ENCODE measurements around the gene NMRK1. TPM values are rescaled to one million over a fixed set of nuclear protein-coding genes. Genes with fewer than 3 reads are reported as not detected.
A peak's percentile ranks its signal among the peaks of the same experiment; 100 is the strongest.

Gene NMRK1
- total and polyA plus RNA-seq, 2 of the 13 experiments (the other 11 are each of a cell fraction or from before 2014, with no cell fraction given), result 9.1 to 12.9 TPM

- peak; percentile 54 for TF ChIP-seq USF2 (IDR thresholded peaks at IDR 0.05; ENCODE audit: low read depth, low read length)
- TF ChIP-seq USF2 (CRISPR knock-in tag; IDR thresholded peaks at IDR 0.05; ENCODE audit: borderline replicate concordance), result peak; percentile 56; the same call in 1 of the 2 replicates
- no peak for TF ChIP-seq ZNF883 (CRISPR knock-in tag; IDR thresholded peaks at IDR 0.05; ENCODE audit: not compliant biosample characterization)
- TF ChIP-seq THYN1 (CRISPR knock-in tag; IDR thresholded peaks at IDR 0.05; ENCODE audit: borderline replicate concordance, low read depth), result no peak
- 0 out of 2 replicates have a peak, but pooled peaks have one; percentile 37 for TF ChIP-seq ISL2 (CRISPR knock-in tag; IDR thresholded peaks at IDR 0.05)
- peak; percentile 59 for TF ChIP-seq ZFX (CRISPR knock-in tag; IDR thresholded peaks at IDR 0.05; ENCODE audit: low read depth)
- peak; percentile 76 for TF ChIP-seq TEAD3 (CRISPR knock-in tag; optimal IDR thresholded peaks at IDR 0.05; ENCODE audit: borderline replicate concordance)
- TF ChIP-seq XRCC5 (optimal IDR thresholded peaks at IDR 0.05; ENCODE audit: low read length), result peak; percentile 49
- no peak for TF ChIP-seq SOX13 (IDR thresholded peaks at IDR 0.05)
- TF ChIP-seq SOX13 (CRISPR knock-in tag; conservative IDR thresholded peaks at IDR 0.05 in 1 of 2, IDR thresholded peaks at IDR 0.05 in 1 of 2), result peak in 1 of 2 experiments; percentile 17; a peak in 1 of 4 replicates
- peak; percentile 73; the same call in 1 of the 2 replicates for TF ChIP-seq NFIC (IDR thresholded peaks at IDR 0.05; ENCODE audit: low read length)
- TF ChIP-seq PPARG (CRISPR knock-in tag; conservative IDR thresholded peaks at IDR 0.05), result peak; percentile 91
- peak; percentile 49; the same call in 1 of the 2 replicates for TF ChIP-seq ZFY (CRISPR knock-in tag; IDR thresholded peaks at IDR 0.05)
- peak; percentile 64 for TF ChIP-seq ASH2L (IDR thresholded peaks at IDR 0.05; ENCODE audit: insufficient read length, low read depth, low read length)
- TF ChIP-seq ZNF180 (CRISPR knock-in tag; IDR thresholded peaks at IDR 0.05; ENCODE audit: borderline replicate concordance, low read depth), result no peak
- TF ChIP-seq KDM2A (CRISPR knock-in tag; IDR thresholded peaks at IDR 0.05; ENCODE audit: borderline replicate concordance, low read depth), result peak; percentile 31; the same call in 1 of the 2 replicates
- TF ChIP-seq TFDP1 (CRISPR knock-in tag; IDR thresholded peaks at IDR 0.05; ENCODE audit: borderline replicate concordance), result peak; percentile 23; the same call in 1 of the 2 replicates
- no peak for TF ChIP-seq KLF13 (CRISPR knock-in tag; IDR thresholded peaks at IDR 0.05)
- 0 out of 2 replicates have a peak, but pooled peaks have one; percentile 28 for TF ChIP-seq POLR2G (IDR thresholded peaks at IDR 0.05; ENCODE audit: low read depth, low read length)
- 0 out of 2 replicates have a peak, but pooled peaks have one; percentile 36 for TF ChIP-seq ZNF430 (CRISPR knock-in tag; IDR thresholded peaks at IDR 0.05)
- no peak; the same call in 1 of the 2 replicates for TF ChIP-seq NR2F6 (IDR thresholded peaks at IDR 0.05)
- 0 out of 2 replicates have a peak, but pooled peaks have one; percentile 28 for TF ChIP-seq NR2F6 (CRISPR knock-in tag; IDR thresholded peaks at IDR 0.05)
- no peak for TF ChIP-seq ATF3 (CRISPR knock-in tag; IDR thresholded peaks at IDR 0.05)
These were observed 4.6 kb downstream of the NMRK1 start (continued) for GRCh38 chr9:75083188-75083970.

Data from HepG2 (cell line).